Activated T-helper 2 cell treated with anti-CD3 and anti-CD28 coated beads, Interferon-gamma antibody, Interleukin-2, Interleukin-4, amounts not matched to agents 10 μg/mL and 5 μg/mL and 100 μg/mL, durations not matched to agents 14 hours and 24 hours and 36 hours (primary cell): Measurements from ENCODE around the gene TRMT1. TPM values are rescaled to one million over a fixed set of nuclear protein-coding genes. Genes with fewer than 3 reads are reported as not detected.
A peak's percentile ranks its signal among the peaks of the same experiment; 100 is the strongest.

ENCODE experiments used
- DNase-seq: peaks from one replicate; pipeline ENCODE4 v3.0.0; 2021; ENCODE audit warnings: low spot score
- H3K27ac Mint-ChIP-seq: one replicate; pipeline ENCODE4 v1.8.0; 2021; ENCODE audit warnings: mixed read lengths
- H3K27me3 Mint-ChIP-seq: one replicate; pipeline ENCODE4 v1.8.0; 2021; ENCODE audit warnings: low read depth, mixed read lengths
- H3K36me3 Mint-ChIP-seq: one replicate; pipeline ENCODE4 v1.8.0; 2021; ENCODE audit warnings: low read depth, mixed read lengths
- H3K4me1 Mint-ChIP-seq: one replicate; pipeline ENCODE4 v1.8.0; 2021; ENCODE audit warnings: low read depth, mixed read lengths
- H3K4me3 Mint-ChIP-seq: one replicate; pipeline ENCODE4 v1.8.0; 2021; ENCODE audit warnings: low read depth, mild to moderate bottlenecking, moderate library complexity, mixed read lengths
- H3K9me3 Mint-ChIP-seq: one replicate; pipeline ENCODE4 v1.8.0; 2021; ENCODE audit warnings: mixed read lengths
- intact Hi-C: fragments of 100-400 bp; cut with micrococcal nuclease; formaldehyde crosslinking; loops from one replicate; pipeline ENCODE4 v1.15.1; 2023
- total RNA-seq: library from RNA; stranded (reverse); gene quantifications from 2 replicates; pipeline ENCODE4 v1.2.3, GENCODE V29; 2022

Gene TRMT1
- total RNA-seq, 1 donor from 2014 or later: 116 TPM

DNA sequence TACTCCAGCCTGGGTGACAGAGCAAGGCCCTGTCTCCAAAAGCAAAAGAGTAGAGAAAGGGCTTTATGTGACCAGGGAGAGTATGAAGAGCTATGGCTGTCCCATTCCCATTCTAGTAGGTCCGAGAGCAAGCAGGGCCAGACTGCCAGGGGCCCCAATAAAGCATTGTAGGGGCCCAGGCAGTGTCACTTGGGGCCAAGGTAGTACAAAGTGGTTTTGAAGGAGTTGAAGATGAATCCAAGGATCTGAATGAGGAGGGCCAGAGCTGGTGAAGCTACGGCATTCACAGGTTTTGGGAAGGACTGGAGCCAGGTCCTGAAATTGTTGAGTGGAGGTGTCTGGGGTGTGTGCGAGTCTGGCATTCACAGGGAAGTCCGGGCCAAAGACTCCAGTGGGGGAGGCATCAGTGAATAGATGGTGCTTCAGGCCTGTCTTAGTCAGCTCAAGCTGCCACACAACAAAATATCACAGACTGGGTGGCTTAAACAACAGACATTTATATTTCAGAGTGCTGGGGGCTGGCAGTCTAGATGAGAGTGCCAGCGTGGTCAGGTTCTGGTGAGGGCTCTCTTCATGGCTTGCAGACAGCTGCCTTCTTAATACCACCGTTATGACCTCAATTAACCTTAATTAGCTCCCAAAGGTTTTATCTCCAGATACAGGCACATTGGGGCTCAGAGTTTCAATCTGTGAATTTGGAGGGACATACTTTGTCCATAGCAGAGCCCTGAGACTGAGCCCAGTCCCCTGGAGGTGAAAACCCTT, 11.5 kb upstream of the TRMT1 start:
- no peaks in the 10 kb centered on the region for H3K9me3 Mint-ChIP-seq
- peak overlapping the region; percentile 73 for H3K27ac Mint-ChIP-seq
- H3K4me3 Mint-ChIP-seq: no peak overlapping the region
- peaks cover 36% of the 10 kb centered on the region for H3K4me1 Mint-ChIP-seq
- intact Hi-C loops: no loop called here
- no peak for DNase-seq
- peaks cover 26% of the 10 kb centered on the region for H3K36me3 Mint-ChIP-seq
- H3K27me3 Mint-ChIP-seq: no peaks in the 10 kb centered on the region

- DNase-seq: no peak
- Mint-ChIP-seq H3K27ac (no peak overlapping the region), H3K4me3 (no peak overlapping the region), H3K9me3 (no peaks in the 10 kb centered on the region), H3K36me3 (peaks cover 24% of the 10 kb centered on the region), H3K27me3 (no peaks in the 10 kb centered on the region), H3K4me1 (peaks cover 37% of the 10 kb centered on the region)
- intact Hi-C loops: no loop called here
These were observed 10.5 kb upstream of the TRMT1 start for GRCh38 chr19:13127051-13127450.

GRCh38 chr19:13122980-13123957, 6.7 kb upstream of the TRMT1 start:
- intact Hi-C loops: no loop called here
- DNase-seq: no peak
- H3K4me3 Mint-ChIP-seq: no peak overlapping the region
- H3K4me1 Mint-ChIP-seq: peaks cover 38% of the 10 kb centered on the region
- H3K27me3 Mint-ChIP-seq: no peaks in the 10 kb centered on the region
- H3K36me3 Mint-ChIP-seq: peaks cover 34% of the 10 kb centered on the region
- H3K27ac Mint-ChIP-seq: no peak overlapping the region
- no peaks in the 10 kb centered on the region for H3K9me3 Mint-ChIP-seq

DNA sequence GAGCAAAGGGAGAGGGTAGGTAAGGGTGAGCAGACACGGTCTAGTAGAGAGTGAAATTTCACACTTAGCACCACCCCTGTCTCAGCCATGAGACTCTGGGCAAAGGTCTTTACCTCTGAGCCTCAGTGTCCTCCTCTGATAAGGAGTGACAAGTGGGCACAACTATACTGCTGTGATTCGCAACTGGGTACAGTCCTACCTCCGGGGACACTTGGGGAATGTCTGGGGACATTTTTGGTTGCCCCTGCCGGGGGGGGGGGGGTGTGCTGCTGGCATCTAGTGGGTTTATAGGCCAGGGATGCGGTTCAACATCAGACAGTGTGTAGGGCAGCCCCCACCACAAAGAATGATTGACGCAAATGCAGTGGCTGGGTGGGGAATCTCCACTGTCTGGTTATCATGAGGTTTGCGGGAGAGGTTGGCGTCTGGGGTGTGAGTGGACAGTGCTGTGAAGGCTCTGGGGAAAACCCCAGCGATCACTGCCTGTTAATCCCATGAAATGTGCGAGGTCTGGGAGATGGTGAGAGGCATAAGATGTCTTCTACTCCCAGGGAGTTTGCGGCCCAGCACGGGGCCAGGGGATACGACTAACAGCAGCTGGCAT, 5.8 kb upstream of the TRMT1 start:
- Mint-ChIP-seq H3K4me3 (no peak overlapping the region), H3K27me3 (no peaks in the 10 kb centered on the region), H3K4me1 (peaks cover 33% of the 10 kb centered on the region), H3K36me3 (peaks cover 34% of the 10 kb centered on the region), H3K27ac (no peak overlapping the region), H3K9me3 (no peaks in the 10 kb centered on the region)
- intact Hi-C loops: no loop called here
- no peak for DNase-seq

GRCh38 chr19:13121551-13122274, 5.2 kb upstream of the TRMT1 start:
- peaks cover 33% of the 10 kb centered on the region for H3K4me1 Mint-ChIP-seq
- no peak for DNase-seq
- intact Hi-C loops: no loop called here
- H3K36me3 Mint-ChIP-seq: peaks cover 34% of the 10 kb centered on the region
- no peak overlapping the region for H3K4me3 Mint-ChIP-seq
- no peaks in the 10 kb centered on the region for H3K9me3 Mint-ChIP-seq
- H3K27ac Mint-ChIP-seq: no peak overlapping the region
- H3K27me3 Mint-ChIP-seq: no peaks in the 10 kb centered on the region

GRCh38 chr19:13120817-13121216, 4.3 kb upstream of the TRMT1 start:
- no peaks in the 10 kb centered on the region for H3K9me3 Mint-ChIP-seq
- H3K27ac Mint-ChIP-seq: no peak overlapping the region
- DNase-seq: no peak
- H3K36me3 Mint-ChIP-seq: peaks cover 34% of the 10 kb centered on the region
- H3K4me1 Mint-ChIP-seq: peaks cover 33% of the 10 kb centered on the region
- intact Hi-C loops: no loop called here
- H3K4me3 Mint-ChIP-seq: peak overlapping the region; percentile 37
- no peaks in the 10 kb centered on the region for H3K27me3 Mint-ChIP-seq

DNA sequence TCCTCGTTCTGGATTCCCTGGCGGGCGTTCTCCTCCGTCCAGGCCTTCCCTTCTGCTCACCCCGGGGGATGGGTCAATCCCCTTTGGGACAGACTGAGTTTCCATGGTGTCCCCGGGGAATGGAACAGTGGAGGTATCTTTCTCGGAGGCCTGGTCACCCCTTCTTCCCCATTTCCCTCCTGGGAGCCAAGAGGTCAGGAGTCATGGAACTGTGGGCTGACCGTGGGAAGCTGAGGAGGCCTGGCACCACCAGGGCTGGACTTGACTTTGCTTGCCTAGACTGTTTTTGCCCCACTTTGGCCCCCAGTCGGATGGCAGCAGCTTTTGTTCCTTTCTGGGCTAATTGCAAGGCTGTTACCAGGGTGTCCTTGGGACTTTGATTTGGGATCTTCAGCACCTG, 3.5 kb upstream of the TRMT1 start:
- peaks cover 37% of the 10 kb centered on the region for H3K4me1 Mint-ChIP-seq
- peak overlapping the region; percentile 60 for H3K27ac Mint-ChIP-seq
- intact Hi-C loops: no loop called here
- DNase-seq: no peak
- no peaks in the 10 kb centered on the region for H3K27me3 Mint-ChIP-seq
- H3K36me3 Mint-ChIP-seq: peaks cover 40% of the 10 kb centered on the region
- peak overlapping the region; percentile 86 for H3K4me3 Mint-ChIP-seq
- H3K9me3 Mint-ChIP-seq: no peaks in the 10 kb centered on the region

DNA sequence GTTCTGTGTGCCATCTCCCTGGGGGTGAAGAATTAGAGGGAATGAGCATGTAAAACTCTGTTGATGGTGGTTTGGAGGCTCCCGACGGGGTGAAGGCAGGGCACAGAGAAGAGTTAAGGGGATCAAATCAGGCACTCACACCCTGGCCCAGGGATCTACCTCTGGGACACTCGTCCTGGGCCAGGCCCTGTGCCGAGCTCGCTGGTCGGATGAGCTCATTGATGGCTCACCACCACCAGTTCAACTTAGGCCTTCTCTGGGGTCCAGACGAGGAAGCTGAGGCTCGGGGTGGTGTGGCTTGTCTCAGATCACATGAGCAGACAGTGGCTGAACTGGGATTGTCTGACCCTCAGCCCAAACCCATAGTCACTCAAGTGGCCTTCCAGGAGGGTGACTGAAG, 3.1 kb upstream of the TRMT1 start:
- H3K9me3 Mint-ChIP-seq: no peaks in the 10 kb centered on the region
- H3K27me3 Mint-ChIP-seq: no peaks in the 10 kb centered on the region
- peaks cover 39% of the 10 kb centered on the region for H3K4me1 Mint-ChIP-seq
- intact Hi-C loops: no loop called here
- H3K27ac Mint-ChIP-seq: peak overlapping the region; percentile 66
- peaks cover 41% of the 10 kb centered on the region for H3K36me3 Mint-ChIP-seq
- no peak for DNase-seq
- peak overlapping the region; percentile 86 for H3K4me3 Mint-ChIP-seq

DNA sequence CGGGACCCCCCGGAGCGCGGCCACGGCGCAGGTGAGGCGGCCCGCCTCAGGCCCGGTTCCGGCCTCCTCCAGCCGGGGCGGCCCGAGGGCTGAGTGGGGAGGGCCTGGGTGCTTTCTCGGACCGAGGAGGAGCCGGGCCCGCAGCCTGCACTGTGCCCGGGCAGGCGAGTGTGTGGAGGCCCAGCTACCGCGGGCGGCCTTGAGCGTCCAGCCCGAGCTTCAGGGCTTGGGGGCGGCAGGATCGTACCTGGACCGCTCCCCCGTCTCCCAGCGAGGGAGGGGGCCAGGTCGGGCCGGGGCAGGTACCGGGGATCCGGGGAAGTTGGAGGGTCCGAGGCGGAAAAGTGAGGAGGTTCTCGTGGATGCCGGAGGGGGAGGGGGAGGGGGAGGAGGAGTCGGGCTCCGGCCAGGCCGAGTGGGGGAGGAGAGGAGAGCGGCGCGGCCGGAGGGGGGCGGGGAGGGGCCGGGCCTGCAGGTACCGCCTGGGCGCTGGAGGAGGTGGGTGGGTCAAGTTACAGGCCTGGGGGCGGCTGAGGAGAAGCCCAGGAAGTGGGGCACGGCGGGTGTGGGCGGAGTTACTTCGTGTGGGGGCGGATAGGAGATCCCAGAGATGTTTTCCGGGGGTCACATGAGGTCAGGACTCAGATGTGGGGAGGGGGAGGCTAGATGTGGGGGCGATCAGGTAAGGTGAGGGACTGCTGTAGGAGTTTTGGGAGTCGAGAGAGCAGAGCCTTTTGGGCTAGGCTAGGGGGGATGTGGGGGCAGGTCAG, 2.1 kb upstream of the TRMT1 start:
- peak overlapping the region; percentile 86 for H3K4me3 Mint-ChIP-seq
- peaks cover 47% of the 10 kb centered on the region for H3K36me3 Mint-ChIP-seq
- H3K27ac Mint-ChIP-seq: peak overlapping the region; percentile 81
- DNase-seq: peak; percentile 39
- H3K27me3 Mint-ChIP-seq: no peaks in the 10 kb centered on the region
- no peaks in the 10 kb centered on the region for H3K9me3 Mint-ChIP-seq
- peaks cover 43% of the 10 kb centered on the region for H3K4me1 Mint-ChIP-seq
- intact Hi-C loops: loop anchor here (1.0 kb wide), 1 partner anchor 14 kb away; no protein-coding TSS in a partner anchor

DNA sequence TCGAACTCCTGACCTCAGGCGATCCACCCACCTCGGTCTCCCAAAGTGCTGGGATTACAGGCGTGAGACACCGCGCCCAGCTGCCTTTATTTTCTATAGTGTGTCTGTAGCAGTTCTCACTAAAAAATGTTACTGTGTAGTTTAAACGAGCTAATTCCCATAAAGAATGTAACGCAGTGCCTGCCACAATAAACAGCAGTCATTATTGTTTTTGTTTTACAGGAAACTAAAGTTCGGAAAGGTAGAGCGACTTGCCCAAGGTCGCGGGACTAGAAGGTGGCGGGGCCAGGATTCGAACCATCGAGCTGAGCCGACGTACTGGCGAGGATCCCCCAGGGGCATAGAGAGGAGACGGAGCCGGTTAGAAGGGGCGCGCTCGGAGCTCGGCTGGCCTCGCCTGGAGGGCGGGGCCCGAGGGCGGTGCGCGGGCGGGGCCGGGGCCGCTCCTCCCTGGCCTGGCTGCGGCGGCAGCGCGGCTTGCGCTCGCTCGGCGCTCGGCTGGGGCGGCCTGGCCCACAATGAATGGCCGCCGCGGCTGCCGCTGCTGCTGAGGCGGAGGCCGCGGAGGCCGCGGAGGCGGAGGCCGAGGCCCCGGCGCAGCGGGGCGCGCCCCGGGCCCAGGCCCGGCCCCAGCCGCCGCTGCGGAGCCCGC, 1.4 kb upstream of the TRMT1 start, which contains the start of gene NACC1:
NACC1 (plus strand) TSS at position 493 of the 652 bp plus-strand sequence. CDS start 16,944 bp downstream, outside the sequence.
- intact Hi-C loops: loop anchor here (1.0 kb wide), 1 partner anchor 14 kb away; no protein-coding TSS in a partner anchor

DNA sequence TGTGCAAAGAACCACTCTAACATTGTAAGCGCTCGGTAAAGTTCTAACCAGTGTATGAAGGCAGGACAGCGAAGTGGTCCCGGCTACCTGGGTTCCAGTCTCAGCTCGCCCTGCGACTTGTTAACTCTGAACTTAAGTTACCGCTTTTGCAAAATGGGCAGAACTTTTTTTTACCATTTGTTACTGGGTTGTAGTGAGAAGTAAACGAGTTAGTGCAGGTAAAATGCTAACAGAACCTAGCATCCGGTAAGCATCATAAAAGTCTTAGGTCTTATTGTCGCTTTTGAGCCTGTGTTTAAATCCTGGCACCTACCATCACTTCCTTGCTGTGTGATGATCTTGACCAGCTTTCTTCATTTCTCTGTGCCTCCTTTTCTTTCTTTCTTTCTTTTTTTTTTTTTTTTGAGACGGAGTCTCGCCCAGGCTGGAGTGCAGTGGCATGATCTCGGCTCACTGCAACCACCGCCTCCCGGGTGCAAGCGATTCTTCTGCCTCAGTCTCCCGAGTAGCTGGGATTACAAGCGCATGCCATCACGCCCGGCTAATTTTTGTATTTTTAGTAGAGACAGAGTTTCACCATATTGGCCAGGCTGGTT, 734 bp upstream of the TRMT1 start:
- no peak for DNase-seq
- no peaks in the 10 kb centered on the region for H3K27me3 Mint-ChIP-seq
- no peaks in the 10 kb centered on the region for H3K9me3 Mint-ChIP-seq
- H3K4me1 Mint-ChIP-seq: peaks cover 35% of the 10 kb centered on the region
- intact Hi-C loops: no loop called here
- H3K4me3 Mint-ChIP-seq: peak overlapping the region; percentile 94
- peaks cover 49% of the 10 kb centered on the region for H3K36me3 Mint-ChIP-seq
- H3K27ac Mint-ChIP-seq: peak overlapping the region; percentile 95

More for the DNA sequence above, 1.4 kb upstream of the TRMT1 start, which contains the start of gene NACC1:
- Mint-ChIP-seq H3K27ac (peak within 1 kb of the TSS; percentile 95), H3K9me3 (no peaks in the 10 kb centered on the region), H3K4me3 (peak within 1 kb of the TSS; percentile 94), H3K4me1 (peaks cover 40% of the 10 kb centered on the region), H3K36me3 (peaks cover 43% of the 10 kb centered on the region), H3K27me3 (no peaks in the 10 kb centered on the region)
- DNase-seq: peak; percentile 87
